Panc1 (cell line): ENCODE data around the gene HES6.

Experiments used
- CTCF ChIP-seq: fragments of 450-650 bp; IDR thresholded peaks from 2 replicates; pipeline ENCODE4 v1.5.1; 2017; ENCODE audit warnings: mild to moderate bottlenecking
- POLR2AphosphoS5 ChIP-seq: IDR thresholded peaks from 2 replicates; pipeline ENCODE4 v1.6.1; 2012; ENCODE audit warnings: mild to moderate bottlenecking, low read depth, low read length, moderate library complexity
- REST ChIP-seq, 2 experiments: IDR thresholded peaks; 2 replicates each; pipeline ENCODE4 v1.6.1; 2011 to 2012; ENCODE audit warnings: low read depth in 2 of 2, control low read depth in 1 of 2, low read length in 1 of 2, mild to moderate bottlenecking in 1 of 2, moderate library complexity in 1 of 2; ENCODE audit not compliant: insufficient read depth in 1 of 2
- SIN3A ChIP-seq: IDR thresholded peaks from 2 replicates; pipeline ENCODE4 v1.6.1; 2012; ENCODE audit warnings: low read depth, mild to moderate bottlenecking, low read length, moderate library complexity, borderline replicate concordance; ENCODE audit not compliant: insufficient read depth
- TCF7L2 ChIP-seq: IDR thresholded peaks from 2 replicates; pipeline ENCODE4 v1.6.1; 2011; ENCODE audit warnings: mild to moderate bottlenecking, low read depth, low read length, inconsistent platforms

- TF ChIP-seq POLR2AphosphoS5 (no peak), CTCF (no peak), REST (IDR thresholded peaks at IDR 0.05; ENCODE audit: insufficient read depth in 1 of 2, low read depth in 2 of 2, low read length in 1 of 2) (no peak), TCF7L2 (no peak), SIN3A (no peak)
Measured at GRCh38 chr2:238239543-238239862, 335 bp downstream of the HES6 start.
